HG02763 (cell line): Measurements from ENCODE around the gene TNFAIP8L1.

Experiments used
- ATAC-seq: cut with Tn5 transposase; IDR thresholded peaks from one replicate; pipeline ENCODE4 v1.9.1; 2021; ENCODE audit warnings: mild to moderate bottlenecking, moderate library complexity; ENCODE audit not compliant: unreplicated experiment

The TNFAIP8L1 gene

DNA sequence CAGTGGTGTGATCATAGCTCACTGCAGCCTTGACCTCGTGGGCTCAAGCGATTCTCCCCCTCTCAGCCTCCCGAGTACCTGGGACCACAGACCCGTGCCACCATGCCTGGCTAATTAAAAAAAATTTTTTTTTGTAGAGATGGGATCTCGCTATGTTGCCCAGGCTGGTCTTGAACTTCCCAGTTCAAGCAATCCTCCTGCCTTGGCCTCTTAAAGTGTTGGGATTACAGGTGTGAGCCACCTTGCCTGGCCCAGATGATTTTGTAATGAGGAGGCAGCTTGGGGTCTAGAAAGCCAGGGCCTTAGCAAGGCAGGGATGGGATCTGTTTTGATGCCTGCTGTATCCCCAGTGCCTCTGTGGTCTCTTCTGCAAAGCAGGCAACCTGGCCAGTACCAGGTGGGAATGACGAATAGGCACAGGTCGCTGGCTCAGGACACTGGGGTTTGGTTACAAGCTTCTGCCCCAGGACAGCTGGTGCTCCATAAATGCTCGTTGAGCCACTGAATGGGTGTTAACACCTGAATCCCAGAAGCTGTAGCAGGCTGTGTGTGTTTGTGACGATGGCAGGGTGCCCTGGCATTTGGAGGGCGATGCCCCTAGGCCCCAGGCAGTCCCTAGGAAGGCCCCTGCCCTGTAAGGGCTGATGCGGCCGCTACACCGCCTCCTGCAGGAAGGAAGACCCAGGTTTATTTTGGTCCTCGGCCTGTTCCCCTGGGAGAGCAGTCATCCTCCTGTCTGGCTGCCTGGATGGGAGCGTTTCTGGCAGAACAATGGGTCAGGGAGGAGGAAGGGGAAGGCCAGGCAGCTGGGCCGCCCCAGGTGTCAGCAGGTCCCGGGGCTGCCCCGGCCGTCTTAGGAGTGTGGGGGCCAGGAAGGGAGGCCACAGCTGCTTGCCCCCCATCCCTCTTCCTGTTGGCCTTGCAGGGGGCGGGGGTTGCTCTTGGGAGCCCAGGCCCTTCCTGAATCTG, 8.6 kb downstream of the TNFAIP8L1 start:
- ATAC-seq = no peak

DNA sequence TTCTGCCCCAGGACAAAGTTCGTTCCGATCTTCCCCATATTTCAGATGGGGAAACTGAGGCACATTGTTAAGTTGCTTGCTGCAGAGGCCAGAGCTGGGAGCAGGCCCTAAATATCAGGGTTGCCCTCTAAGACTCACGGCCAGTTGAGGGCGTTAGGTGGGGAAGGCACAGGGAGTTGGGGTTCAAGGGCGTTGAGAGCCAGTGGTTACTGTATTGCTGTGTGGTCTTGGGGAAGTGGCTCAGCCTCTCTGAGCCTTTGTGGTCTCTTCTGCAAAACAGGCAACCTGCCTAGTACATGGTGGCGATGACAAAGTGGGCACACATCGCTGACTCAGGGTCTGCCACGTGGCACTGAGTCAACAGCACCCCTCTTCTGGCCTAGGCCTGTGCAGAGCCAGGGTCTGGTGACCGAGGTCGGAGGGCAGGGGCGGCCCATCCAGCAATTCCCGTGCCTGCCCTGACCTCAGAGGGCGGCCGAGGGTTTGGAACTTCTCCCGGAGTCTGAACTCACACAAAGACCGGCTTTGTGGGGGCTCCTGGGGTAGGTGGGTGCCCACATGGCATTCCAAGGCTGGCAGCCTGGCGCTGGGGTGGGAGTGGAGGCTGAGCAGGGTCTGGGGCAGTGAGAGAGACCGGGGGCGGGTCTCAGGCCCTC, 10.2 kb downstream of the TNFAIP8L1 start:
- no peak for ATAC-seq

DNA sequence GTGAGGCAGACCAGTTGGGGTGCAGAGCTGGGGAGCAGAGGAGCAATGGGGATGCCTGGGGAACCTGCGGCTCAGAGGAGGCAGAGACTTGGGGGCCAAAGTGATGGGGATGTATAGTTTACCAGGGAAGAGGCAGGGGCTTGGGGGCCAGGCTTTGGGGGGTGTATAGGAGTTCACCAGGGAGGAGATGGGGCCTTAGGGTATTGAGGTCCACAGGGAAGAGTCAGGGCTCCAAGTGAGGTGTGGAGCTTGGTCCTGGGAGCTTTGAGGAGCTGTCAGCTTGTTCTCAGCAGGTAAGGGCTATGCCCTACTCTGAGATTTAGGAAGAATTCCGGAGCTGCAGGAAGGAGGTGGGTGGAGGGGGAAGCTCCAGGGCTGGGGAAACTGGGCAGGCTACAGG, 10.8 kb downstream of the TNFAIP8L1 start:
- ATAC-seq = no peak

- ATAC-seq = no peak
These were observed 12.8 kb downstream of the TNFAIP8L1 start for GRCh38 chr19:4652075-4652474.

- ATAC-seq = no peak
These were observed 14.6 kb downstream of the TNFAIP8L1 start for GRCh38 chr19:4653793-4654436.

GRCh38 chr19:4654437-4655361, 15.4 kb downstream of the TNFAIP8L1 start:
- ATAC-seq = no peak

GRCh38 chr19:4656102-4656501, 16.8 kb downstream of the TNFAIP8L1 start:
- no peak for ATAC-seq

DNA sequence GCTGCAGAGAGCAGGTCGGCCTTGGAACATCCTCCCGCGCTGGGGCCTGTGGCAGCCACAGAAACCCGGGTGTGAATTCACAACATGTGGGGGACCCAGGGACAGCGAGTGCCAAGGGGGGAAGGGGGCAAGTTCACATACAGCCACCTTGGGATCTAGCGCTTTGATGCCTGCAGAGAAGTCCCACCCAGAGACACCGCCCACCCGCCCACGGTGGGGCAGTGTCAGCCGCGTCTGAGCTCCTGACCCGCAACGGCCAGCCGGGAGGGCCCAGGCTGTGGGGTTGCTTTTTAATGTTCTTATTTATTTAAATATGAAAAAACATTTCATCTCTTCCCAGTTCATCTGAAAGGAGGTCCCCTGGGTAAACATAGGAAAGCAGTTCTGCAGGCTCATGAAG, 17.9 kb downstream of the TNFAIP8L1 start:
- ATAC-seq = no peak

GRCh38 chr19:4657835-4658234, 18.5 kb downstream of the TNFAIP8L1 start:
- ATAC-seq = no peak

- ATAC-seq = no peak
These were observed 21.0 kb downstream of the TNFAIP8L1 start for GRCh38 chr19:4660181-4660791.

DNA sequence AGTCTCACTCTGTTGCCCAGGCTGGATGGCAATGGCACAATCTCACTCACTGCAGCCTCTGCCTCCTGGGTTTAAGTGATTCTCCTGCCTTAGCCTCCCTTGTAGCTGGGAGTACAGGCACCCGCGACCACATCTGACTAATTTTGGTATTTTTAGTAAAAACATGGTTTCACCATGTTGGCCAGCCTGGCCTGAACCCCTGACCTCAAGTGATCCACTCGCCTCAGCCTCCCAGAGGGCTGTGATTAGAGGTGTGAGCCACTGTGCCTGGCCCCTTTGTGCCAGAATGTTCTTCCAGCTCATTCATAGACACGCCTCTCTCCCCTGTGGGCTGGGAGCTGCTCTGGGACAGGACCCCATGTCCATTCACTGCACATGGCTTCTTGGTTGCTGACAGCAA, 21.7 kb downstream of the TNFAIP8L1 start:
- no peak for ATAC-seq

GRCh38 chr19:4662020-4662695, 22.8 kb downstream of the TNFAIP8L1 start:
- ATAC-seq = no peak

DNA sequence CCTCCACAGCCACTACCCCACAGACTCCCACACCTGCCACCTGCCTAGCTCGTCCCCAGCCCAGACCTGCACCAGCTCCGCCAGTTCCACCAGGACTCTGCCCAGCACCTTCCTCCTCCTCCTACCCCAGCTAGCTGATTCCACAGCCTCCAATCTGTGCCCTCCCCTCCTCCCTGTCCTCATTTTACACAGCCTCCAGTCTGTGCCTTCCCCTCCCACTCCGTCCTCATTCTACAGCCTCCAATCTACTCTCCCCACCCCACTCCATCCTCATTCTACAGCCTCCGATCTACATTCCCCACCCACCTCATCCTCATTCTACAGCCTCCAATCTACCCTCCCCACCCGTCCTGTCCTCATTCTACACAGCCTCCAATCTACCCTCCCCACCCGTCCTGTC, 23.5 kb downstream of the TNFAIP8L1 start:
- ATAC-seq = no peak

DNA sequence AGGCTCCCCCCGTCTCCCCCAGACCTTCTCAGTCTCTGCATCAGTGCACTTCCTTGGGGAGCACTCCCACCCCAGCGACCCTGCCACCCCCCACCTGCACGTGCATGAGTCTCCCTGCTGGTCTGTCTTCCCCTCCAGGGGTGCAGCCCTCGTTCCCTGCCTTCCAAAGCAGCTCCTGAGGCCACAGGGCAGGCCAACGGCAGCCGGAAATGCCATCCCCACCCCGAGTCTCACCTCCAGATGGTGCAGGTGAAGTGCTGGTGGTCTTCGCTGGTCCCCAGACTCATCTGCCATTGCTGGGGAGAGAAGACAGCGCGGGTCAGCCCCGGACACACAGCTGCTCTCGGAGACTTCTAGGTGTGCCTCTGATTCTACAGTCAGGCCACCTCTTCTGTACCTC, 25.3 kb downstream of the TNFAIP8L1 start:
- no peak for ATAC-seq

DNA sequence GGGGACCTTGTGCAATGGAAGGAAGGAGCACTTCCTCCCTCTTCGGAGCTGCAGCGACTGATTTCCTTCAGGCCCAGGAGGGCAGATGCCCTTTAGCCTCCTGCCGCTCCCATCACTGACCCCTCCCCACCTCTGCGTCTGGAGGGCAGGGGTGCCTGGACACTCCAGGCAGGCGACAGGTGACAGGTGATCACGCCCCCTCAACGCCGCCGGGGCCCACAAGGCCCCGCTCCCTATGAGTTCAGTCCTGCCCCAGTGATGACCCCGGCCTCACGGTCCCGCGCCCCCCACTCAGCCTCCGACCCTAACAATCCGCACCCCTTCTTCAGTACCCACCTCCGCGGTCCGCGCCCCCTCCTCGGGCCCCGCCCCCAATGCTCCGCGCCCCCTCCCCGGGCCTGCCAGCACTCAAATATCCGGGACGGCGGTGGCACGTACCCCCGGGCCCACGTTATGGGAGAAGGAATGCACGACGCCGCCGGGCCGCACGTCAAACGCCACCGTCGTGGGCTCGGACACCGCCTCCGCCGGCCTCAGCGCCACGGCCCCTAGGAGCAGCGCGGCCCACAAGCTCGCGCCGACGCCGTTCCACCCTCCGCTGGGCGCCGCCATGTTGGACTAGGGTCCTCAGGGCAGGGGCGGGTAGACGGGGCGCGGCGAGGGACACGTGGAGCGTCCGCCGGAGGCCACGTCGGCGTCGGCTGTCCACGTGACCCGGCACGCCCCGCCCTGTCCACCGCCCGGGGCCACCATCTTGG, 30.6 kb downstream of the TNFAIP8L1 start, which contains the start of gene MYDGF:
MYDGF (minus strand) TSS at position 620 of the 758 bp plus-strand sequence; CDS start at position 612, 8 bp downstream.
- peak; percentile 87 for ATAC-seq

DNA sequence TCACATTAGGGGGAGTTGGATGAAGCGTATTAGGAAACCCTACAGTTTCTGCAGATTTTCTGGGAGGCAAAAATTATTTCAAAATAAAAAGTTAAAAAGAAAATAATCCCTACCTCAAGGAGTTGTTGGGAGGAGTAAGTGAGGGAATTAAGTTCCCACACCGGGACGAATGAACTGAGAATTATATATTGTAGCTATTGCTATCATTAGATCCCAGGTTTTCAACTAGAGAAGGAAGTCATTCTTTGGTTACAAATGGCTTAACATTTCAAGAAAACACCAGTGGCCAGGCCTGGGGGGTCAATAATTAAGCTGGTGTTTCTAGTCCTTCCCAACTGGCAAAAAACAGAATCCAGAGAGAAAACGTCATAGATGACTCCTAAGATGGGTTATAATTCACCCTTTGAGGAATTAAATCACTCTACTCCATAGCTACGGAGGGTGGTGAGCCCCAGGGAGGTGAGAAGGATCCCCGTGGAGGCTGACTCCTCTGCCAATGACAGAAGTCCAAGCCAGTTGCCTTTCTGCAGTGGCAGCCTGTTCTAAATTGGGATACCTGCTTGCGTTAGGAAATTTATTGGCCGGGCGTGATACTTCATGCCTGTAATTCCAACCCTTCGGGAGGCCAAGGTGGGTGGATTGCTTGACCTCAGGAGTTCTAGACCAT, 32.0 kb downstream of the TNFAIP8L1 start:
- no peak for ATAC-seq

GRCh38 chr19:4673216-4673615, 33.9 kb downstream of the TNFAIP8L1 start:
- ATAC-seq = no peak

DNA sequence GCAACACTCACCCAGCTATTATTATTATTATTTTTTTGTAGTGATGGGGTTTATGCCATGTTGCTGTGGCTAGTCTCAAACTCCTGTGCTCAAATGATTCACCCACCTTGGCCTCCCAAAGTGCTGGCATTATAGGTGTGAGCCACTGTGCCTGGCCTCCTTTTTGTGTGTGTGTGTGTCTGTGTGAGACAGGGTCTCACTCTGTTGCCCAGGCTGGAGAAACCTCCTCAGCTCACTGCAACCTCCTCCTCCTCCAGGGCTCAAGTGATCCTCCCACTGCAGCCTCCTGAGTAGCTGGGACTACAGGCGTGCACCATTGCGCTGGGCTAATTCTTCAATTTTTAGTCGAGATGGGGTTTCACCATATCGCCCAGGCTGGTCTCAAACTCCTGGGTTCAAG, 34.4 kb downstream of the TNFAIP8L1 start:
- ATAC-seq = no peak
